HG02798 (cell line): Measurements from ENCODE around the gene TPCN2.

Source experiments
- ATAC-seq: cut with Tn5 transposase; IDR thresholded peaks from one replicate; pipeline ENCODE4 v1.9.1; 2021; ENCODE audit warnings: mild to moderate bottlenecking; ENCODE audit not compliant: unreplicated experiment, poor library complexity

TPCN2 gene

GRCh38 chr11:69104856-69105395 lies 56.2 kb downstream of the TPCN2 start:
- no peak for ATAC-seq

GRCh38 chr11:69105461-69106030 lies 56.8 kb downstream of the TPCN2 start:
- no peak for ATAC-seq

GRCh38 chr11:69106031-69106811 lies 57.5 kb downstream of the TPCN2 start:
- no peak for ATAC-seq

- no peak for ATAC-seq
These were observed 58.7 kb downstream of the TPCN2 start for GRCh38 chr11:69107413-69107812.

- no peak for ATAC-seq
These were observed 59.3 kb downstream of the TPCN2 start for GRCh38 chr11:69108030-69108429.

GRCh38 chr11:69108559-69108958 lies 59.8 kb downstream of the TPCN2 start:
- no peak for ATAC-seq

GRCh38 chr11:69109101-69109500 lies 60.4 kb downstream of the TPCN2 start:
- ATAC-seq, result no peak

GRCh38 chr11:69110451-69110850 lies 61.7 kb downstream of the TPCN2 start:
- no peak for ATAC-seq

GRCh38 chr11:69111624-69112542 lies 63.2 kb downstream of the TPCN2 start:
- ATAC-seq, result no peak

- no peak for ATAC-seq
These were observed 64.5 kb downstream of the TPCN2 start for GRCh38 chr11:69113226-69113625.

- ATAC-seq, result no peak
These were observed 65.1 kb downstream of the TPCN2 start for GRCh38 chr11:69113646-69114340.

GRCh38 chr11:69114362-69114761 lies 65.6 kb downstream of the TPCN2 start:
- no peak for ATAC-seq

- ATAC-seq, result no peak
These were observed 66.2 kb downstream of the TPCN2 start for GRCh38 chr11:69114811-69115523.

- no peak for ATAC-seq
These were observed 67.1 kb downstream of the TPCN2 start for GRCh38 chr11:69115586-69116560.

- no peak for ATAC-seq
These were observed 67.9 kb downstream of the TPCN2 start for GRCh38 chr11:69116671-69117070.

GRCh38 chr11:69119190-69119589 lies 70.5 kb downstream of the TPCN2 start:
- ATAC-seq, result no peak

- no peak for ATAC-seq
These were observed 71.6 kb downstream of the TPCN2 start for GRCh38 chr11:69120096-69120875.

- no peak for ATAC-seq
These were observed 72.3 kb downstream of the TPCN2 start for GRCh38 chr11:69121021-69121420.
